ENCODE results near the gene SLC16A4.

The SLC16A4 gene

DNA sequence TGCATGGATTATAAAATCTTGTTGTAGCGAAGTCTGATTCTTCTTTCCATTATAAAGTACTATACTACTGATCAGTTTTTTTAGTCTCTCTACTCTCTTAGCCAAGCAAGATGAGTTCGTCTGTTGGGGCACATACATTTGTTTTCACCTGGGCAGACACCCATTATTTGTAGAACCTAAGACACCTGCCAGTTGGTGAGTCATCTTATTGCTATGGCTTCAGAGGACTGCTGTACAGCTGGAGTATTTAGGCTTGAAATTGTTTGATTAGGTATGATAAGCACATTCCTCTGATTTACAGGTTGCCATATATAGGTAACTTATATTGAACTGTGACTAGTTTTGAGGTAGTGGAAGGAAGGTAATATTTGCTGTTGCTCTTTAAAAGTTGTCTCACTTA is 34.4 kb downstream of the SLC16A4 start:
- no peak for DNase-seq (ENCODE audit: low spot score)

DNA sequence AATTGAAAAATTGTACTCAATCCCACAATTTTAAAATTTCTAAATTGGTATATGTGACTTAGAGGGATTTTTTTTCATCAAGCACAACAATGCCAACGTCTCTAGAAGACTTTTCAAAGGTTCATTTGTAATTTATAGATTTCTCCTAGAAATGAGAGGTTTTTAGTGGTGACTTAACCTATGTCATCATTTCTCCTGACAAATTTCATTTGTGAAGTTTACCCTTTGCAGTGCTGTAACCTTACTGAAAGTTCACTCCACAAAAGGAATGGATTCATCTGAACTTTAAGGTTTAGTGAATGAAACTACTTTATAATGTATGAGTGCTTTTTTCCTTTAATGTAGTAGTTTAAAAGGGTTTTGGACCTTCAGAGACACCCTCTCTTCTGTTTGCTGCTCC is 35.5 kb downstream of the SLC16A4 start:
- no peak for DNase-seq (ENCODE audit: low spot score)

DNA sequence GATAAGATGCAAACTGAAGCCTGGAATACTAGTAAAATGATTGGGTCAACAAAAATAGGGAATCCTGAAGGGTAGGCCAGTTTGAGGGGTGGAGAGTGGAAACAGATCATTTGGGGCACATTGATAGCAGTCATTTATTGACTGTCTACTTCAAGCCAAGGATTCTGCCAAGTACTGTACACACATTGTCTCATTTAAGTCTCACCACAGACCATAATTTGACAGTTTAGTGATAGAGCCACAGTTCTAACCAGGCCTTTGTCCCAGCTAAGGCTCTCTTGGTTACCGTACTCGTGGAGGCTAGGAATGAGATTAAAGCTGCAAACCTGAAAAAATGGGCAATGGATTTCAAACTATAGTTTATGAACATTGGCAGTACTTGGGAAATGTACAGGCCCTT is 40.5 kb downstream of the SLC16A4 start:
- no peak for DNase-seq (ENCODE audit: low spot score)

DNA sequence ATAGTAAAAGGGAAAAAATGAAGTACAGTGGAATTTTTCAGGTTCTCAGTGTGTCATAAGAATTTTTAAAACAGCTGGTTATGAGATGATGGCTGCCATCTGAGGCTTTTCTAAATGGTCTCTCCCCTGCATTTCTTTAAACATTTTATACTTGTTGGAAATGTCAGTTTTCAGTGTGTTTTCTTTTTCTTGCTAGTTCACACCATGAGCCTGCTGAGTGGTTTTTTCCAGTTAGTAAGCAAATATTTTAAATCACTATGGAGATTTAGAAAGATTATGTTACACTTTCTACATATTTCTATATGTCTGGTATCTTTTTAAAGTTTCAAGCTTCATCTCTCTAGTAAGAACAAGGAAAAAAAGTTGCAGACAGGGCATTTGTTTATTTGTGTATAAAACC is 42.1 kb downstream of the SLC16A4 start:
- DNase-seq (ENCODE audit: low spot score): no peak

DNA sequence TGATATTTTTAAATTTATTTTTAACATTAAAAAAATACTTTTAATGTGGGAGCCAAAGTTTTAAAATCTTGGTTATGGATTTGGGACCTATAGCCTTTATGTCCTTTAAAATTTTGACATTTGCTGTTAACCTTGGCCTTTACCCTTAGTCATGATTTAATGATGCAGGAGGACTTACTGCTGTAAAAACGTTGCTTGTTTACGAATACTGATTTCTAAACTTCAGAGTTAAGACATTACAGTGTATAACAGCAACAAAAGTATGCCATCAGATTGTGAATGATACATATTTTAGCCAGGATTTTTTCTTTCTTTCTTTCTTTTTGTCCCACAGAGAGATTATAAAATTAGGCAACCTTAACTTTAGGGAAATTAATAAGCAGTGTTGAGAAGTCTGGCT is 42.8 kb downstream of the SLC16A4 start:
- no peak for DNase-seq (ENCODE audit: low spot score)

DNA sequence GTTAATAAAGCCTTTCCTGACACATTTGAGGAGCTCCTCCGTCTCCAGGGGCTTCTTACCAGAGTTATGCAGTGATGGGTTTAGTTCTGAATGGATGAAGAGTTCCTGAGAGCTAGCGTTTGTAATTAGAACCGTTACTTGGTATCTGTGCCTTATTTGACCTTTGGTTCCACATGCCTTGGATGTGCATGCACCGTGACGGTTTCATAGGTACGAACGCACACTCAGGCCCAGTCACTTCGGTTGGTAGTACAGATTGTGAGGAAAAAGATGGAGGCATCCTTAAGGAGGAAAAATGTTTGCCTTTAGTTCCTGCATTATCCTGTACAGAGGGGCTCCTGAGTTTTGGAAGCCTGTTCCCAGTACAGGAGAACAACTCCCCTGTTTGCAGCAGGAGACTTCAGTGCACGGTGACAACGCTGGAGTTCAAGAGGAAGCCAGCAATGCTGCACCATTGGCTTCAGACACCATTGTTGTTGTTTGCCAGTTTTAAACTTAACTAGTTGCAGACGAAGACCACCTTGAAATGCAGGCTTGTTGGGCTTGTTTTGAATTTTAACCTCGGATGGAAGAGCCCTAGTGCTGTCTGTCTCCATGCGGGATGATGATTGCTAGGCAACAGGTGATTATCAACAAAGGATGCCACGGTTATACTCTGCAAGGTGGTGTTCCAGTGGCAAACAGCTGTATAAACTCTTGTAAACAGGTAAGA is 43.5 kb downstream of the SLC16A4 start:
- DNase-seq (ENCODE audit: low spot score): no peak

DNA sequence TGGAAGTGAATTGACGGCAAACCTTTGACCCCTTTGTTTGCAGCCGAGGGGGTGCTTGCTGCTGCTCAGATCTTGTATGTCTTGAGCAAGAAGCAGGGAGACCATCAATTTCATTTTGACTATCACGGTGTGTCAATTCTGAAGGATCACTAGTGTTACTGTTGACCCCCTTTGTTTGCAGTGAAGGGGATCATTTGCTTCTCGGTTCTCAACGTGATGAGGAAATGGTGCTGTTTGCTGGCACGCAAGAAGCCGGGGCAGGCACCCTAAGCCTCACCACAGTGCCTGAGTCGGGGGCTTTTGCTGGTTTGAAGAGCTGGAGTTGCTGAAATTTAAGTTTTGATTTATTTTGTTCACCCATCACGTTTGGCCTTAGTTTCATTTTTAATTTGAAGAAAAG is 44.1 kb downstream of the SLC16A4 start:
- DNase-seq (ENCODE audit: low spot score): no peak

DNA sequence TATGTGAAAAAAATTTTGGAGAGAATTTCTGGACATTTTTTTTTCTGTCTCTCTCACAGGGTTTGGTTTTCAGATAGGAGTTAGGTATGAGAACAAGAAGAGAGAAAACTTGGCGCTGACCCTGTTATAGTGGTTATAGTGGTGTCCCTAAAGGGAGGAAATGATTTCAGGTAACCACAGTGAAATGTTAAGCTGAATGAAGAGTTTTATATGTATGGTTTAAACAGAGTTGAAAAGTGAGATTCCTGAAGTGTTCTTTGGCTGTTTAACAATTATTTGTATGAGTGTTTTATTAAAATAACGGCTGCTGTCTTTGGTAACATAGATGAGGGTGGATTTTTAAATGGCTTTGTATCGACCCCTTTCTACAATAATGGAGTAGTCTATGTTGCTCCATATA is 45.3 kb downstream of the SLC16A4 start:
- DNase-seq (ENCODE audit: low spot score): no peak

DNA sequence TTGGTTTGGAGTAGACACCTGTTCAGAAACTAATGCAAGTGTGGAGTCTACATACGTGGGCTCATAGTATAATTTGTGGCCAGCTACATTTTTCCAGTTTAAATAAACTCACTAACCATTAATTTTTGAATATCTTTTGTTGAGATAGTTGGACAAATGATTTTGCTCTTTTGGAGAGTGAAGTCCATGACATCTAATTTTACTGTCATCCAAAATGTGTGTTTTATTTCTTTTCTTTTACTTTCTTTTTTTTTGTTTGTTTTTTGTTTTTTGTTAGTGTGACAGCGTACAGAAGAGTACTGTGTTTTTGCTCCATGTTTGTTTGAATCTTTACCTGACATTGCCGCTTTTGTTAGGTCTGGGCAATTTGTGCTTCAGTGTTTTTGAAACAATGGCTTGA is 46.7 kb downstream of the SLC16A4 start:
- DNase-seq (ENCODE audit: low spot score): no peak

DNA sequence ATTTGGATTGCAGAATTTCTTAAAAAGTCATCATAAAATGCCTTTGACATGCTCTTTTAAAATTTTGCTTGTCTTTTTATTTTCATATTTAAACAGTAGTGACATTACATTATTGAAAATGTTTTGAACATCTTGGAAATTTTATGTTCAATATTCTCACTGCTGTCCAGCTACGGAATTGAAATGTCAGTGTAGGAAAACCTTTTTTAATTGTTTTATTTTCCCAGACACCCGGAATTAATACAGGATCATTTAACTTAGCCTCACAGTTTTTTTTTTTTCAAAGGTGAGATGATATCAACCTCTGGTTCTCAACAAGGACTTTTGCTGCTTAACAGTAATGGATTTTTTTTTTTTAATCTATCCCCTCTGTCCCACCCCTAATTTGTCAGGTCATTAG is 47.6 kb downstream of the SLC16A4 start:
- no peak for DNase-seq (ENCODE audit: low spot score)

DNA sequence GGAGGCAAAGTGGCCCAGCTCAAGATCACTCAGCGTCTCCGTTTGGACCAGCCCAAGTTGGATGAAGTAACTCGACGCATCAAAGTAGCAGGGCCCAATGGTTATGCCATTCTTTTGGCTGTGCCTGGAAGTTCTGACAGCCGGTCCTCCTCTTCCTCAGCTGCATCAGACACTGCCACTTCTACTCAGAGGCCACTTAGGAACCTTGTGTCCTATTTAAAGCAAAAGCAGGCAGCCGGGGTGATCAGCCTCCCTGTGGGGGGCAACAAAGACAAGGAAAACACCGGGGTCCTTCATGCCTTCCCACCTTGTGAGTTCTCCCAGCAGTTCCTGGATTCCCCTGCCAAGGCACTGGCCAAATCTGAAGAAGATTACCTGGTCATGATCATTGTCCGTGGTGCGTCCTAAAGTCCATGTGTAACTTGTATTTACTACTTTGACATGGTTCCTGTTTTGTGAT is 48.9 kb downstream of the SLC16A4 start:
- no peak for DNase-seq (ENCODE audit: low spot score)

DNA sequence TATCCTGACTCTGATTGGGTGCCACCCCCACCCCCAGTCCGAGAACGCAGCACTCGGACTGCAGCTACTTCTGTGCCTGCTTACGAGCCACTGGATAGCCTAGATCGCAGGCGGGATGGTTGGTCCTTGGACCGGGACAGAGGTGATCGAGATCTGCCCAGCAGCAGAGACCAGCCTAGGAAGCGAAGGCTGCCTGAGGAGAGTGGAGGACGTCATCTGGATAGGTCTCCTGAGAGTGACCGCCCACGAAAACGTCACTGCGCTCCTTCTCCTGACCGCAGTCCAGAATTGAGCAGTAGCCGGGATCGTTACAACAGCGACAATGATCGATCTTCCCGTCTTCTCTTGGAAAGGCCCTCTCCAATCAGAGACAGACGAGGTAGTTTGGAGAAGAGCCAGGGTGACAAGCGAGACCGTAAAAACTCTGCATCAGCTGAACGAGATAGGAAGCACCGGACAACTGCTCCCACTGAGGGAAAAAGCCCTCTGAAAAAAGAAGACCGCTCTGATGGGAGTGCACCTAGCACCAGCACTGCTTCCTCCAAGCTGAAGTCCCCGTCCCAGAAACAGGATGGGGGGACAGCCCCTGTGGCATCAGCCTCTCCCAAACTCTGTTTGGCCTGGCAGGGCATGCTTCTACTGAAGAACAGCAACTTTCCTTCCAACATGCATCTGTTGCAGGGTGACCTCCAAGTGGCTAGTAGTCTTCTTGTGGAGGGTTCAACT is 49.5 kb downstream of the SLC16A4 start:
- DNase-seq (ENCODE audit: low spot score): no peak

DNA sequence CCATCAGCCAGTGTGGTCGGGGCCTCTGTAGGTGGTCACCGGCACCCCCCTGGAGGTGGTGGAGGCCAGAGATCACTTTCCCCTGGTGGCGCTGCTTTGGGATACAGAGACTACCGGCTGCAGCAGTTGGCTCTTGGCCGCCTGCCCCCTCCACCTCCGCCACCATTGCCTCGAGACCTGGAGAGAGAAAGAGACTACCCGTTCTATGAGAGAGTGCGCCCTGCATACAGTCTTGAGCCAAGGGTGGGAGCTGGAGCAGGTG is 50.7 kb downstream of the SLC16A4 start:
- no peak for DNase-seq (ENCODE audit: low spot score)

DNA sequence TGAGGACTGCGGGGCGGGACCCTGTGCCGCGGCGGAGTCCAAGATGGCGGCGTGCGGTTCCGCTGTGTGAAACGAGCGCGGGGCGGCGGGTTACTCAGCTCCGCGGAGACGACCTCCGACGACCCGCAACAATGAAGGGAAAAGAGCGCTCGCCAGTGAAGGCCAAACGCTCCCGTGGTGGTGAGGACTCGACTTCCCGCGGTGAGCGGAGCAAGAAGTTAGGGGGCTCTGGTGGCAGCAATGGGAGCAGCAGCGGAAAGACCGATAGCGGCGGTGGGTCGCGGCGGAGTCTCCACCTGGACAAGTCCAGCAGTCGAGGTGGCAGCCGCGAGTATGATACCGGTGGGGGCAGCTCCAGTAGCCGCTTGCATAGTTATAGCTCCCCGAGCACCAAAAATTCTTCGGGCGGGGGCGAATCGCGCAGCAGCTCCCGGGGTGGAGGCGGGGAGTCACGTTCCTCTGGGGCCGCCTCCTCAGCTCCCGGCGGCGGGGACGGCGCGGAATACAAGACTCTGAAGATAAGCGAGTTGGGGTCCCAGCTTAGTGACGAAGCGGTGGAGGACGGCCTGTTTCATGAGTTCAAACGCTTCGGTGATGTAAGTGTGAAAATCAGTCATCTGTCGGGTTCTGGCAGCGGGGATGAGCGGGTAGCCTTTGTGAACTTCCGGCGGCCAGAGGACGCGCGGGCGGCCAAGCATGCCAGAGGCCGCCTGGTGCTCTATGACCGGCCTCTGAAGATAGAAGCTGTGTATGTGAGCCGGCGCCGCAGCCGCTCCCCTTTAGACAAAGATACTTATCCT is 51.2 kb downstream of the SLC16A4 start:
- DNase-seq (ENCODE audit: low spot score): no peak

DNA sequence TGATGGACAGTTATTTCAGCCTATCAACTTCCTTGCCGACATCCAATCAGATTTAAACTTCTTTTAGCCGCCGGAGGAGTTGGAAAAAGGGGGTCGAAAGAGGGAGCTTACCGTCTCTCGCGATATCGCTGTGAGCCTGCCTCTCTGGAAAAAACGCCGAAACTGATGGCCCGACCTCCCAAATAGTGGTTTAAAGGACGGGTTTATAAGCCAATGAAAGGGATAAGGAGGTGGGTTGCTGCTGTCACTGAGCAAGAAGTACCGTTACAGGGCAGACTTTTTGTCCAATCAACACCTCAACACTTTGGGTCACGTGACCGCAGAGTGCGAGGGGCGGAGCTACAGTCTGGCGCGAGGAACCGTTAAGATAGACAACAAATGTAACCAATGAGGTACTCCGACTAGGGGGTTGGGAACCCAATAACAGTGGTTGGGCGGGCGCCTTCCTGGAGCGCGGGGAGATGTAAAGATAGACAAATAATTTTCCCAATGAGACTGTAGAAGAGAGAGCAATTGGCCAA is 51.9 kb downstream of the SLC16A4 start, which contains the start of gene RBM15:
RBM15 (plus strand) TSS at position 492 of the 521 bp plus-strand sequence; CDS start at position 521, 29 bp downstream.
- DNase-seq (ENCODE audit: low spot score): peak; percentile 87

DNA sequence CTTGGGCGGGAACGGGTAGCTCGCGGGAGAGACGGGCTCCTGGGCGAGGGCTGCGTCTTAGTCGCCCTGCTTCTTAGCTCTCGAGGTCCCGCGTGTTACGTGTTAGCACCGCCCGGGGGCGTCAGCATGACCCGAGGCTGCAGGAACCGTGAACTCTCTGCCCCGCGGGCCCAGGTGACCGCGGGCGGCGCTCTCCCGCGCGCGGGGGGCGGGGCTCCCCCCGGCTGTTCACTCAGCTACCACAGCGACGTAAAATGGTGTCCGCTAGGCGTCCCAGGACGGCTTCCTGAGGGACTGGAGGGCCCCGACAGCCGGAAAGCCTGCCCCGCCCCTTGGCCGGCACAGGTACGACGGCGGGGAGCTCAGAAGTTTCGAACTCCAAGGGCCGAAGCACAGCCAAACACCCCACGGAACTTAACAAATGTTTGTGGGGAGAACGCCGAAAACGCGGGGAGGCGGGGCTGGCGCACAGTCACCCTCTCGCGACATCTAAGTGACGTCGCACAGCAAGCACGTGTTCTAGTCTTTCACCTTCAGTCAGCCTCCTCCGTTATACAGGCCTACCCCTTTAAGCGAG is 52.4 kb downstream of the SLC16A4 start:
- peak; percentile 79 for DNase-seq (ENCODE audit: low spot score)

DNA sequence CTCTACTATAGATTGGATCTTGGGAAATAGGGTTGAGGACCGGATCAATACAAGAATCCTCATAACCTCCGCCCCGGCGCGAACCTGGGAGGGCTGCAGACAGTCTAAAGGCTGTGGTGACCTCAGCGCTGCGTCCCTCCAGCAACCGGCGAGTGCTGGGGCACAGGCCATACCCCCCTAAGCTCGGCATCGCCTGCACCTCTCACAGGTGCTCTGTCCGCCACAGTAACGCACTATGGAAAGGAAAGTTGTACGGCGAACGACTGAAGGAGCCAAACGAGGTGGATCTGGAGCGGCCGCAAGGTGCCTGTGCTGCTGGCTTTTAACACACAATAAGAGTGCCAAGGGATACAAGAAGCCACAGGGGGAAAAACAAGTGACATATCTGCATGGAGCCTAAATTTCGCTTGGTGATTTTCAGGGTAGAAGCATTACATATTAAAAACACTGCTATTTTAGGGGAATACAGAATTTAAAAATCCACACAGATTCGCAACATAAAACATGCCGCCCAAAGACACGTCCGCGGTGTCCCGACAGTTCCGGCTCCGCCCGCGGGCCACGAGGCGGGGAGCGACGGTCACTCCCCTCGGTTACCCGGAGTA is 53.0 kb downstream of the SLC16A4 start:
- no peak for DNase-seq (ENCODE audit: low spot score)

DNA sequence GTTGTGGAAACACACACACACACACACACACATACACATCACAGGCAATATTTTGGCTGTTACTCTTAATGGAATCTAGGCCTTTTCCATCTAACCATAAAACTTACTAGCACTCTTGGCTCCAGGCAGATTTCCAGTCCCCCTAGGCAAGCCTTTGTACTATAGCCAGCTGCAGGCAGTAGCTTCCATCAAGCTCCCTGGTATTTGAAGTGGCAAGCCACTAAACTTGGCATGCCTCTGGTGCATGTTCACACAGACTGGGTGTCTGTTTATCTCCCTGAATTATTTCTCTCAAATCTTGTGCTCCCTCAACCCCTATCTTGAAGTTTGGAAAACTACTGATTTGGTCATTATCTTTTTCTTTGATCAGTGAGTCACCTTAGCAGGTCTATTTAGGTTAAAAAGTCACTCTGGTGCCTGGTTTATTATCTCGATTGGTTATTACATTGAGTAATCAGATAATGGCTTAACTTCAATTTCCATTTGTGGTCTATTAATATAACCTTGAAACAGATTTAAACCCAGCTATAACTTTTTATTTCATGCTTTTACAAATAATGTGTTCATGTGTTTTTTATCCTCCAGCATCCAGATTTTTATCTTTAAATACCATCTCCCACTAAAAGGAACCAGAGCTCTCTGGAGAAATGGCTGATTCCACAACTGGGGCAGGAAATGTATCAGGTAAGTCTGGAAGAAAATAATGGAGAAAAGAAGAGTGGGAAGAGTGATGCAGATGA is 54.4 kb downstream of the SLC16A4 start:
- no peak for DNase-seq (ENCODE audit: low spot score)

DNA sequence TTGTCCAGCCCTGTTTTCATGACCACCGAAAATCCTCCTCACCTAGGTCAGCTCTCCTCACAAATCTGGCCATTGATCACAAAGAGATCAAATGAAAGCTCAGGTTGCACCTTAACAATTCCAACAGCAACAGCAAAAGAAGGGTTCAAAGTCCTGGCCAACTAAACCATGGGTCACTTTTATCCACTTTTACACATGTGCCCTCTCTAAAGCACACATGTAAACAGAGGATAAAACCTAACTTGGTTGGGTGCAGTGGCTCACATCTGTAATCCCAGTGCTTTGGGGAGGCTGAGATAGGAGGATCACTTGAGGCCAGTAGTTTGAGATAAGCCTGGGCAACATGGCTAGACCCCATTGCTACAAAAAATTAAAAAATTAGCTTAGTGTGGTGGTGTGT is 55.6 kb downstream of the SLC16A4 start:
- no peak for DNase-seq (ENCODE audit: low spot score)

DNA sequence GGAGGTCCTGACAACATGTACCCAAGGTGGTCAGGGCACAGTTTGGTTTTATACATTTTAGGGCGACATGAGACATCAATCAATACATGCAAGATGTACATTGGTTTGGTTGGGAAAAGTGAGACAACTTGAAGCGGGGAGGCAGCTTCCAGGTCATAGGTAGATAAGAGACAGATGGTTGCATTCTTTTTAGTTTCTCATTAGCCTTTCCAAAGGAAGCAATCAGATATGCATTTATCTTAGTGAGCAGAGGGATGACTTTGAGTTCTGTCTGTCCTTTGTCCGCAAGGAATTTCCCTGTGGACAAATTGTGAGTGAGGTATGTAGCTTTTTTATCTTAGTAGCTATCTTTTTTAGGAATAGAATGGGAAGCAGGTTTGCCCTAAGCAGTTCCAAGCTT is 62.1 kb downstream of the SLC16A4 start:
- DNase-seq (ENCODE audit: low spot score): no peak

DNA sequence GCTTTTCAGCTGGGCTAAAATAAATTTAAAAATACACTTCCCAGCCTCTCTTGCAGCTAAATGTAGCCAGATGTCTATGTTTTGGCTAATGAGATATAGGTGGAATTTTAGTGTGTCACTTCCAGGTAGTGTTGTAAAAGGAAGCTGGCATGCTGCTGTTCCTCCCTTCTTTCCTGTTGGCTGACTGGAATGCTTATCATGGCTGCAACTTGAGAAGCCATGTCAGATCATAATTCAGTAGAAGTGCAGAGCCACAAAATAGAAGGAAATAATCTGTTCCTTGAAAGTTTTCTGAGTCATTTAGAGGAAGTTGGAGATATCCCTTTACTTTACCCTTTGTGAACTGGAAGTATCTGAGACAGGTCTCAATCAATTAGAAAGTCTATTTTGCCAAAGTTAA is 62.6 kb downstream of the SLC16A4 start:
- DNase-seq (ENCODE audit: low spot score): no peak
